Gastrocnemius medialis (tissue), 4 donors: Measurements from ENCODE around the gene CCDC80. TPM values are rescaled to one million over a fixed set of nuclear protein-coding genes. Genes with fewer than 3 reads are reported as not detected.

Source experiments
- ATAC-seq, 2 donors: fragments of 150-250 bp; one replicate each; pipeline ENCODE4 v1.9.1; 2016
- DNase-seq, 2 donors: peaks; one replicate each; pipeline ENCODE4 v3.0.0-alpha.2; 2019
- H3K27ac ChIP-seq, 4 donors: fragments of 200-600 bp; sonication (generic); 1 replicate in 1 of 4; 2 replicates in 3 of 4; pipeline ENCODE4 v1.5.1; 2016 to 2018; ENCODE audit warnings: mild to moderate bottlenecking in 2 of 4, moderate library complexity in 1 of 4
- H3K27me3 ChIP-seq, 3 donors: fragments of 200-600 bp; sonication (generic) in 2 of 3; 1 replicate in 1 of 3; 2 replicates in 2 of 3; pipeline versions ENCODE4 v1.5.1 to v1.6.0; 2016 to 2019; ENCODE audit warnings: mild to moderate bottlenecking in 1 of 3, moderate library complexity in 1 of 3
- H3K36me3 ChIP-seq, 2 donors: fragments of 200-600 bp; sonication (generic) in 1 of 2; one replicate each; pipeline ENCODE4 v1.5.1; 2017 to 2018
- H3K4me1 ChIP-seq, 2 donors: fragments of 200-600 bp; sonication (generic) in 1 of 2; one replicate each; pipeline ENCODE4 v1.5.1; 2016 to 2017; ENCODE audit warnings: mild to moderate bottlenecking in 2 of 2
- H3K4me3 ChIP-seq, 4 donors: fragments of 200-600 bp; sonication (generic) in 3 of 4; 1 replicate in 1 of 4; 2 replicates in 3 of 4; pipeline ENCODE4 v1.5.1; 2016 to 2019; ENCODE audit warnings: mild to moderate bottlenecking in 2 of 4
- H3K9me3 ChIP-seq, 3 donors: fragments of 200-600 bp; sonication (generic) in 2 of 3; 1 replicate in 1 of 3; 2 replicates in 2 of 3; pipeline ENCODE4 v1.5.1; 2016 to 2019
- CTCF ChIP-seq, 5 experiments: fragments of 450-650 bp in 3 of 5; fragments of 200-600 bp in 2 of 5; sonication (generic) in 2 of 5; IDR thresholded peaks in 4 of 5; conservative IDR thresholded peaks in 1 of 5; 1 replicate in 4 of 5; 2 replicates in 1 of 5; pipeline ENCODE4 v1.5.1; 2016 to 2019; ENCODE audit warnings: antibody characterized with exemption in 5 of 5, mild to moderate bottlenecking in 3 of 5, moderate library complexity in 3 of 5
- POLR2A ChIP-seq, 2 donors: fragments of 450-650 bp; IDR thresholded peaks; one replicate each; pipeline ENCODE4 v1.6.1; 2017; ENCODE audit warnings: antibody characterized with exemption in 2 of 2, mild to moderate bottlenecking in 2 of 2, moderate library complexity in 2 of 2
- in situ Hi-C, 4 donors: fragments of 200-750 bp; cut with MboI; loops; one replicate each; pipeline versions ENCODE4 v1.15.0 to v1.8.0; 2017; ENCODE audit warnings: low sequenced_read_pairs in 4 of 4
- intact Hi-C: fragments of 100-400 bp; cut with DNase I; formaldehyde crosslinking; loops from one replicate; pipeline ENCODE4 v1.15.1; 2023; ENCODE audit warnings: low total_unique reads
- total RNA-seq, 4 donors: library from RNA; depleted of rRNA; stranded (reverse); fragments of >200 nt; gene quantifications; one replicate each; pipeline versions ENCODE4 v1.1.0 to v1.2.3, GENCODE V29; 2016

CCDC80 gene
- total RNA-seq, 4 donors from 2014 or later, result 0.63 to 13.5 (median 3.4) TPM

GRCh38 chr3:112557976-112558375 lies 83.0 kb downstream of the CCDC80 start:
- Histone ChIP-seq H3K27ac (no peak overlapping the region), H3K36me3 (peaks cover 0 to 8% of the 10 kb centered on the region in 2 donors), H3K4me1 (peaks cover 23% of the 10 kb centered on the region in 2 donors), H3K9me3 (no peaks in the 10 kb centered on the region), H3K4me3 (no peak overlapping the region), H3K27me3 (no peaks in the 10 kb centered on the region)
- ATAC-seq (no peak), DNase-seq (no peak)
- intact Hi-C loops (no loop called here), in situ Hi-C loops (loop anchor here in 1 of 4 donors (25.0 kb wide), 2 partner anchors 954 to 1504 kb away; partner anchors contain the start of genes CCDC191, QTRT2 and SPICE1)
- TF ChIP-seq CTCF (IDR thresholded peaks at IDR 0.05 in 4 of 5, conservative IDR thresholded peaks at IDR 0.05 in 1 of 5), result no peak
- no peak for TF ChIP-seq POLR2A (IDR thresholded peaks at IDR 0.05)

GRCh38 chr3:112555535-112556170 lies 85.3 kb downstream of the CCDC80 start:
- in situ Hi-C loops, result loop anchor here in 1 of 4 donors (25.0 kb wide), 2 partner anchors 957 to 1507 kb away; partner anchors contain the start of genes CCDC191, QTRT2 and SPICE1
- TF ChIP-seq POLR2A (IDR thresholded peaks at IDR 0.05) (no peak), CTCF (IDR thresholded peaks at IDR 0.05 in 4 of 5, conservative IDR thresholded peaks at IDR 0.05 in 1 of 5) (no peak)
- intact Hi-C loops, result no loop called here
- no peaks in the 10 kb centered on the region for H3K27me3 ChIP-seq
- DNase-seq, result no peak
- H3K4me1 ChIP-seq, result peaks cover 23 to 28% of the 10 kb centered on the region in 2 donors
- no peak for ATAC-seq
- no peak overlapping the region for H3K27ac ChIP-seq
- H3K9me3 ChIP-seq, result no peaks in the 10 kb centered on the region
- H3K36me3 ChIP-seq, result peaks cover 0 to 12% of the 10 kb centered on the region in 2 donors
- no peak overlapping the region for H3K4me3 ChIP-seq

- DNase-seq (no peak), ATAC-seq (no peak)
- Histone ChIP-seq H3K27ac (no peak overlapping the region), H3K9me3 (no peaks in the 10 kb centered on the region), H3K36me3 (peaks cover 0 to 34% of the 10 kb centered on the region in 2 donors), H3K4me1 (peaks cover 6 to 9% of the 10 kb centered on the region in 2 donors), H3K4me3 (no peak overlapping the region), H3K27me3 (no peaks in the 10 kb centered on the region)
- intact Hi-C loops, result no loop called here
- no peak for TF ChIP-seq POLR2A (IDR thresholded peaks at IDR 0.05)
- no peak for TF ChIP-seq CTCF (IDR thresholded peaks at IDR 0.05 in 4 of 5, conservative IDR thresholded peaks at IDR 0.05 in 1 of 5)
- in situ Hi-C loops, result loop anchor here in 1 of 4 donors (25.0 kb wide), 2 partner anchors 961 to 1511 kb away; partner anchors contain the start of genes CCDC191, QTRT2 and SPICE1
Measured at GRCh38 chr3:112550859-112551258, 90.1 kb downstream of the CCDC80 start.

Other genes starting within 250 kb of the CCDC80 start
- gene BTLA, start 141.7 kb downstream of the CCDC80 start, total RNA-seq, result not detected
- gene ATG3, start 79.2 kb downstream of the CCDC80 start, total RNA-seq, result 10 to 100 TPM; 34.2 to 61.9 (median 50.7) TPM
- gene SLC35A5, start 79.1 kb downstream of the CCDC80 start, total RNA-seq, result 10 to 100 TPM in 2 of 4 donors, 1 to 10 TPM in 2; 5.0 to 15.3 (median 9.5) TPM
- not detected for gene CD200R1L, start 205.7 kb upstream of the CCDC80 start, total RNA-seq